Colon (tissue), 2 donors: ENCODE measurements around the gene EXOSC1.
"Not testable (repeated sequence)": the region's sequence is repeated elsewhere in the genome, so short reads cannot be mapped to it uniquely, and the experiment has no call there.

Experiments used
- FAIRE-seq: peaks from 2 replicates; lab custom pipeline; 2012; peaks lifted over from hg19 to GRCh38; lab: Jason Lieb, UNC
- donor health status: control.
- donor health status: control.

The EXOSC1 gene

GRCh38 chr10:97445722-97446639 lies at the start of gene EXOSC1, which contains the start of gene ZDHHC16:
EXOSC1 (minus strand) TSS chr10:97446006; CDS start chr10:97445985, 21 bp downstream.
ZDHHC16 (plus strand) TSS chr10:97446175; CDS start chr10:97451676, 5,501 bp downstream.
- FAIRE-seq = no peak

GRCh38 chr10:97494863-97495506 lies 49.2 kb upstream of the EXOSC1 start:
- no peak for FAIRE-seq

DNA sequence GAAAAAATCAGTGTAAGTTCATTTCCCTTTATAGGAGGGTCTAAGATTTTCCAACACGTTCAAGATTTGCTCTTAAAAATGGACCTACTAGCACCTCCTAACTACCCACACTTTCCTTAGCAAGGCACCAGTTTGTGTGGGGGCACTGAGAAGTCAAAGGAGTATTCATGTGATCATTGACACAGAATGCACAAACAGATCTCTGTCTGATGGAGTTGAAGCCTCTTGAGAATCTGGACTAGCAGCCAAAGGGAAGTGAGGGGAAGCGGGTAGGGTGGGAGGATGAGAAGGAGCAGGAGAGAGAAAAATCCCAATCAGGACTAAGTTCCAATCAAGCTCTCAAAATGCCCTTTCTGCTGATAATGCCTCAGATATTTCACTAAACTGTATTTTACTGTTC lies 48.3 kb upstream of the EXOSC1 start:
- FAIRE-seq = no peak

- FAIRE-seq = no peak
Observed at GRCh38 chr10:97490592-97490991, 44.8 kb upstream of the EXOSC1 start.

- no peak for FAIRE-seq
Observed at GRCh38 chr10:97485647-97486281, 40.0 kb upstream of the EXOSC1 start.

DNA sequence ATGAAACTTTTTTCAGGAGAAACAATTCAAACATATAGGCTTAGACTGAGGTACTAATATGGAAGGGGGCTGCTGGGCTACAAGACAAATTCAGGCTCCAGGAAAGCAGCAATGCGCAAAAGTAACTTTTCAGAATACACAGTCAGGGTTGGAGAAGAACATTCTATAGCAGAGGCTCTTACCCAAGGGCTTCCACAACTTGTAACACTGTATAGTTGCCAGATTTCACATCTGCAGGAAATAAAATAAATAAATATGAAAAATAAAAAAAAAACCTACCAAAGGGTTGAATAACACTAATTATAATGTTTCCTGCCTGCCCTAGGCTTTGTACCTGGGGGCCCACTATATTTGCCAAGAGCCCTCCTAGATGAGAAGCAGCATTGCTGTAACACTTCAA lies 38.1 kb upstream of the EXOSC1 start:
- no peak for FAIRE-seq

- no peak for FAIRE-seq
Observed at GRCh38 chr10:97483506-97483905, 37.7 kb upstream of the EXOSC1 start.

GRCh38 chr10:97482381-97482780 lies 36.6 kb upstream of the EXOSC1 start:
- no peak for FAIRE-seq

GRCh38 chr10:97481071-97481470 lies 35.3 kb upstream of the EXOSC1 start:
- no peak for FAIRE-seq

GRCh38 chr10:97479939-97480338 lies 34.1 kb upstream of the EXOSC1 start:
- FAIRE-seq = no peak

DNA sequence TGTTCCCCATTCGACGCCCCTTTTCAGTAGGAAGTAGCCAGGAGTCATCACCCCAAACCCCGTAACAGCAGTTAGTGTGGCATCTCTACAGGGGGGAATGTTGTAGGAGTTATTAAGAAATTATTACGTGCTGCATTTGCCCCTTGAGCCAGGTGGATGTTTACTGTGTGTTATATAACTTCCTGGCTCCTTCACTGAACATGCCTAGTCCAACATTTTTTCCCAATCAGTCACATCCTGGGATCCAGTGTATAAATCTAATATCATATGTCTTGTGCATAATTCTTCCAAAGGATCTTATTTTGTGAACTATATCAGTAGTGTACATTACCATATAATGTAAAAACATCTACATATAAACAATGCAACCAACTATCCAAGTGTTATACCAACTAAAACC lies 33.6 kb upstream of the EXOSC1 start:
- FAIRE-seq = not testable (repeated sequence)

DNA sequence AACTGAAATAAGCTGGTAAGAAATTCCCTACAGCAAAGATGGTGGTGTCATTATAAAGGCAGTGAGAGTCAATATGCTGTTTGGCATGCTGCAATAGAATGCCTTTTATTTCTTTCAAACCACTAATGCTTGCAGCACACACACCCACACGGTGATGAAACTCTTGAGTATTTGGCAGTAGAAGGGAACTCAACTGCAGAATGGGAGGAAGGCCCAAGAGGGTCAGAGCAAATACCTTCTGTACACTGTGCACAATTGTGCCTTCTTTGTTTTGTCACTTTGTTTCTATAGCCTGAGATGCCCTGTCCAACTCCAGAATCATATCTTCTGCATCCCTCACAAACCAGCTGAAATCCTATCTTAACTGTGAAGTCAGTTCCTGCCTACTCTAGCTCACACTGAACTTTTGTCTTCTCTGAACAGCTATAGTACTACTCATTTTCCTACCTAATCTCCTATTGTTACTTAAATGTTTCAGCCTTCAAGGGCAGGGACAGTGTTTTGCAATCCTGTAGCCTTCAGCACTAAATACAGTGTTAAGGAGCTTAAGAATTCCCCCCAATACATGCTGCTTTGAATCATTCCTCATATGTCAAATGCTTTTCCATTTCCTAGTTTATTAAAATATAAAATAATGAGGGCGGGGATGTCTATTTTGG lies 30.3 kb upstream of the EXOSC1 start:
- no peak for FAIRE-seq

DNA sequence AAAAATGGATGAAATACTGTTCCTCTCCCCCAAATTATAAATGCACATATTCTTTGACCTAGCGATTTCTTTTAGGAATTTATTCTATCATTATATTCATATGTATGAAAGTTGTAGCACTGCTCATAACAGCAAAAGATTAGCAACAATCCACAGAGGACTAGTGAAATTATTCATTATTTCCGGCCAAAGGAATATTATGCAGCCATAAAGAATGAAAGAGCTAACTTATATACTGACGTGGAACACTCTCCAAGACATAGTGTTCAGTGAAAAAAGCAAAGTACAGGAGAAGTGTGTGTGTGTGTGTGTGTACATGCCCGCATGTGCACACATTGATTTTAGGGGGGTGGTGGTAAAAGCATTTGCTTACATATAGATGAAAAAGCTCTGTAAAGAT lies 29.1 kb upstream of the EXOSC1 start:
- no peak for FAIRE-seq

DNA sequence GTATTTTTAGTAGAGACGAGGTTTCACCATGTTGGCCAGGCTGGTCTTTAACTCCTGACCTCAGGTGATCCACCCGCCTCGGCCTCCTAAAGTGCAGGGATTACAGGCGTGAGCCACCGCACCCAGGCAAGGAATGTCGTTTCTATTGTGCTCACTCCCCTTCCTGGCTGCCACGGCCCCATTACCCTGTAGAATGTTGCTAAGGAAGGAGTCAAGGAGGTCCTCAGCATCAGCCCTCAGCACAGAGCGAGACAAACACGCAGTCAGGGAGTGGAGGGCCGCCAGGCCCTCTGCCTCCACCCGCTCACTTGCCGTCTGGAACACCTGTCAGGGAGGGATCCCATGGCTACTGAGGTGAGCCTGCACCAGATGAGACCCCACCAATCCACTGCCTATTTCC lies 23.0 kb upstream of the EXOSC1 start:
- not testable (repeated sequence) for FAIRE-seq

GRCh38 chr10:97468162-97468561 lies 22.4 kb upstream of the EXOSC1 start:
- FAIRE-seq = no peak

- FAIRE-seq = no peak
Observed at GRCh38 chr10:97466755-97467154, 20.9 kb upstream of the EXOSC1 start.

DNA sequence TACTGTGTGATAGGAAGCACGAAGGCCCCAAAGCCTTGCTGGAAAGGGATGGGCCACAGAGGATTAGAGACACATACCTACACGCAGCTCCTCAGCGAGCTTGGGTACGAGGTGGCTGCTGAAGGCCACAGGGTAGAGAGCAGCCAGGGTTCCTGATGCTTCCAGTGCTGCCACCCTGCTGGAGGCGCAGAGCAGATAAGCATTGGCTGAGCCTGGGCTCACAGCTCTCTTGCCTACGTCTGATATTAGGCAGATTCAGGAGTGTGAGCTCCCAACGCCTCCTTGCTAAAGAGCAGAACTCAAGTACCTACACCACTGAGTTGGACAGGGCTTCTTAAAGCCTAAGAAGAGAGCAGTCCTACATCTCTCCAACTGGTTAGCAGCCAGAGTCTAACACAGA lies 20.2 kb upstream of the EXOSC1 start:
- FAIRE-seq = no peak

DNA sequence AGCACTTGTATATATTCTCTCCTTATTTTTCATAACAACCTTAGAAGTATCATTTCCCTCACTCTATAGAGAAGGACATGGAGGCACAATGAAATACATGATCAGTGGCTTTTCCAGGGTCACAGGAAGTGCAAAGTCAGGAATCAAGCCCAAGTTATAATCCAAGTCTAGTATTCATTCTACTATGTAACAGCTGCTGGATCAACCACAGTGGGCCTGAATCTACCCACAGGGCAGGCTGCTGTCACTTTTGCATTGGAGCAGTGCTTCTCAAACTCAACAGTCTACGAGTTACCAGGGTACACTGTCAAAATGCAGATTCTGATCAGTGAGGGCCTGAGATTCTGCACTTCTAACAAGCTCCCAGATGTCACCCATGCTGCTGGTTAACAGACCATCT lies 18.4 kb upstream of the EXOSC1 start:
- no peak for FAIRE-seq

- FAIRE-seq = no peak
Observed at GRCh38 chr10:97463363-97464132, 17.7 kb upstream of the EXOSC1 start.

GRCh38 chr10:97462309-97462708 lies 16.5 kb upstream of the EXOSC1 start:
- no peak for FAIRE-seq

- no peak for FAIRE-seq
Observed at GRCh38 chr10:97459933-97460332, 14.1 kb upstream of the EXOSC1 start.

DNA sequence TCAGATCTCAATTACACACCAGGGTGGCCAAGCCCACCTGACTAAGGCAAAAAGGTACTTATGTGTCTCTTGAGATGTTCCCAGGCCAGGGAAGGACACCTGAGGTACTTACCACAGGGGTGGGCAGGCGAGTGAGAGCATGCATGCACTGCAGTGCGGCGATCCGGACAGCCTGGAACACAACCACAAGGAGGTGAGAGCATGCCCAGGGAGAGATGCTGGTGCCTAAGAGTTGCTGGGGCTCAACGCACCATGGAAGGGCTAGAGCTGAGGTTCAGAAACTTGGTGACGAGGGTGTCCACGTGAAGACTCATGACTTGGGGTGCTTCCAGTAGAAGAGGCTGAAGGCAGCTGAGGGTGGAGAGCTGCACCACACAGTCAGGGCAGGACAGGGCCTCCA lies 13.3 kb upstream of the EXOSC1 start:
- FAIRE-seq = no peak
